ENCODE data around the gene GARNL3.

Gene GARNL3

DNA sequence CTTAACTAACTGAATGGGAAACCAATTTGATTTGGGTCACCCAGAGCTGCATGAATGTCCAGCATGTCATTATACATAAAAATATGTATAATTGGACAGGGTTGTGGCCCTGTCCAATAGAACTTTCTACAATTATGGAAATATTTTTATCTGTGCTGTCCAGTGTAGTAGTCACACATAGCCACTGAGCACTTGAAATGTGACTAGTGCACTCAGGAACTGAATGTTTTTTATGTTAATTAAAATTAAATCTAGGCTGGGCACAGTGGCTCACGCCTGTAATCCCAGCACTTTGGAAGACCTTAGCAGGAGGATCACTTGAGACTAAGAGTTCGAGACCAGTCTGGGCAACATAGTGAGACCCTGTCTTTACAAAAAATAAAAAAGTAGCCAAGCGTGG lies 18.6 kb downstream of the GARNL3 start:
- TF ChIP-seq, protein P1, sequence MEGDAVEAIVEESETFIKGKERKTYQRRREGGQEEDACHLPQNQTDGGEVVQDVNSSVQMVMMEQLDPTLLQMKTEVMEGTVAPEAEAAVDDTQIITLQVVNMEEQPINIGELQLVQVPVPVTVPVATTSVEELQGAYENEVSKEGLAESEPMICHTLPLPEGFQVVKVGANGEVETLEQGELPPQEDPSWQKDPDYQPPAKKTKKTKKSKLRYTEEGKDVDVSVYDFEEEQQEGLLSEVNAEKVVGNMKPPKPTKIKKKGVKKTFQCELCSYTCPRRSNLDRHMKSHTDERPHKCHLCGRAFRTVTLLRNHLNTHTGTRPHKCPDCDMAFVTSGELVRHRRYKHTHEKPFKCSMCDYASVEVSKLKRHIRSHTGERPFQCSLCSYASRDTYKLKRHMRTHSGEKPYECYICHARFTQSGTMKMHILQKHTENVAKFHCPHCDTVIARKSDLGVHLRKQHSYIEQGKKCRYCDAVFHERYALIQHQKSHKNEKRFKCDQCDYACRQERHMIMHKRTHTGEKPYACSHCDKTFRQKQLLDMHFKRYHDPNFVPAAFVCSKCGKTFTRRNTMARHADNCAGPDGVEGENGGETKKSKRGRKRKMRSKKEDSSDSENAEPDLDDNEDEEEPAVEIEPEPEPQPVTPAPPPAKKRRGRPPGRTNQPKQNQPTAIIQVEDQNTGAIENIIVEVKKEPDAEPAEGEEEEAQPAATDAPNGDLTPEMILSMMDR (IDR thresholded peaks at IDR 0.05; ENCODE audit: insufficient read depth, low read depth, low read length, missing control alignments): no peak
- no peak for DNase-seq (ENCODE audit: low read depth)
- no peak overlapping the region for H3K4me3 ChIP-seq (ENCODE audit: low read length)

DNA sequence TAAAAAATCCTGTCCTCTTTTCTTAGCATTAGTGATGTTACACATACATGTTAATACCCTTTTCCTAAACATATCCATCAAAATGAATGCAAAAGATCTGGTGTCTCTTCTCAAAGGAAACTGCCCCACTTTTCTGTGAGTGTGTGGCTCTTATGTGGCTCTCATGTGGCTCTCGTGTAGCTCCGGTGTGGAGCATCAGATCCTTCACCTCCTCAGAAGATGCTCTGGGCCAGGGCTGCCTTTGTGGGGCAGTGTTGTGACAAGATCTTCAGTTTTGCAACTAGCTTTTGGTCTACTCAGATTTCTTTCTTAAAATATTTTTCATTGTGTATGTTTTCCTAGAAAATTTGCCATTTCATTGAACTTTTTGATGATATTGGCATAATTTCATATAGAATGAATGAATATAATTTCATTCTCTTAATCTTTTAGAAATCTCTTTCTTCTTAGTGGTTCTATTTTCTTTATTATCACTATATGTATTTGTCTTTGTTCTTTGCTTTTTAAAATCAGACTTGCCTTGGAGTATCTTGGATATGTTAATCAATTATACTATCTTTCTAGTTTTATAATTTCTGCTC lies 19.4 kb downstream of the GARNL3 start:
- TF ChIP-seq, protein P1 (IDR thresholded peaks at IDR 0.05; ENCODE audit: insufficient read depth, low read depth, low read length, missing control alignments): peak; percentile 55
- no peak overlapping the region for H3K4me3 ChIP-seq (ENCODE audit: low read length)
- peak; percentile 46 for DNase-seq (ENCODE audit: low read depth)

DNA sequence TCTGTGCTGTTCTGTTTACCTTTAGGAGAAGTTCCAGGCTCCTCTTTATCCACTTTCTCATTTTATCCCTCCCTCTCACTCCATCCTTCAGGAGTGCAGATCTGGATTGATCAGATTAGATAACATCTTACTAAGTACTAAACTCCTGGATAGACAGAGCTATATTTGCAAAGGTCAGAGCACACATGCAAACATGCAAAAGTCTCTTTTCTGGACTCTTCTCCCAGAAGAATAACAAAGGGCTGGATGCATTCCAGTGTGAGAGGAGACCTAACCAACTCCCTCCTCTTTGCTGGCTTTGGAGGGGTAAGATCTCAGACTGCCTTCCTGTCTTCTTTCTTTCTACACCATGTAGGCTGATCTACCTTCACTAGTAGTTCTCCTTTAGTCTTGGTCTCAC lies 21.4 kb downstream of the GARNL3 start:
- no peak for DNase-seq (ENCODE audit: low read depth)
- TF ChIP-seq, protein P1 (IDR thresholded peaks at IDR 0.05; ENCODE audit: insufficient read depth, low read depth, low read length, missing control alignments): no peak
- no peak overlapping the region for H3K4me3 ChIP-seq (ENCODE audit: low read length)

DNA sequence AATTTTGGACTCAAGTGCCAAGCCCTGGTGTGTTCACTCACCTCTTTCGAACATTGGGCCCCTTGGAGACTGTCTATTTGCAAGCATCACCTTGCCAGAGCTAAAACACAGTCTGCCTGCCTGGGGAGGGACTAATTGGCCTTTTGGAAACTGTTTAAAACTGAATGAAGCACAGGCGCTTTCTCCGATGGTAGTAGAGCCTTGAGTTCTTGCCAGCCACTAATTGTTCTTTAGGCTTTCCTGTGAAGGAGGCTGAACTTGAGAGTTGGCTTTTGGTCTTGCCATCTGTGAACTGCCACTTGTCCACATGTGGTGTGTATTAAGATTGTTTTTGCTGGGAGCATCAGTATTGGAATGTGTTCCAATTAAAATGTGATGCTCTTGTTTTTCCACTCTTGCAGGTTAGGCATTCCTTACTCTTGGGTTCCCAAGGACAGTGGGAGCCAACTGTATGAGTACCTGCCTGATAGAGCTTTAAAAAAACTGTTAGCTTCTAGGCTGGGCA lies 26.0 kb downstream of the GARNL3 start:
- no peak overlapping the region for H3K4me3 ChIP-seq (ENCODE audit: low read length)
- no peak for DNase-seq (ENCODE audit: low read depth)
- TF ChIP-seq, protein P1 (IDR thresholded peaks at IDR 0.05; ENCODE audit: insufficient read depth, low read depth, low read length, missing control alignments): no peak

DNA sequence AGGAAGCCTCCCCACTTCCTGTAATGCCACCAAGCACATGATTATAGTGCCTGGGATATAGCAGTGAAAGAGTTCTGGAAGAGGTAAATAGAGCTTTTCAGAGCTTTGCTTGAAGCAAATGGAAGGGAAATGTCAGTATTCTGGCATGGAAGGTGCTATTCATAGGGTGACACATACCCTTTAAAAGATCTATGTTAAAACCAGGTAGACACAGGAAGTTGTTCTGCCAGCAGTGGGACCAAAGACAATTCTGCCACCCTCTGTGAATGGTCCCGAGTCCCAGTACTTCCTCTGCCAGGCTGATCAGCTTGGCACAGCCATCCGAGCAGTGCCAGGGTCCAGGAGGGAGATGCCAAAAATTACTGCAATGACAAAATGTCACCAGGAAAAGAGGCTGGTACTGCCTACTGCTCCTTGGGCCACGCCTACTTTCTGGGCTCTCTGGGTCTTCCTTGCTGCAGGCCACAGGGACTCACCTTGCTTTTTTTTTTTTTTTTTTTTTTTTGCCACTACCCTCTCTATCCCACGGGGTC lies 26.7 kb downstream of the GARNL3 start:
- H3K4me3 ChIP-seq (ENCODE audit: low read length): no peak overlapping the region
- TF ChIP-seq, protein P1 (IDR thresholded peaks at IDR 0.05; ENCODE audit: insufficient read depth, low read depth, low read length, missing control alignments): no peak
- no peak for DNase-seq (ENCODE audit: low read depth)

DNA sequence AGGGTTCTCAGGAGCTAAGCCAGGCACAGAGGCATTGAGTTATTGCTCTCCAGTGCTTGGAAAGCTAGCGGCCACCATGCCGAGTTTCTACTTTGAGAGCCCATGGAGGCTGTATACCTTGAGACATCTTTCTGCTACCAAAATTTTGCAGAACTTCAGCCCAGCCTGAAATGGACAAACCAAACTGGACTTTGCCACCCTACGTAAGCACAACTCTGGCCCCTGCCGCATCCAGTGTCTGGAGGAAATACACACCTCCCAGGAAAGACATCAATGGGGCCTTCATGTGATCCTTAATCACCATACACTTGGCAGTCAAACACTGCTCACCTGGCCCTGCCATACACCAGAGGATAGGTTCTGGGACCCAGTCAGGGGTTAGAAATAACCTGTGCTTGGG lies 27.8 kb downstream of the GARNL3 start:
- no peak overlapping the region for H3K4me3 ChIP-seq (ENCODE audit: low read length)
- TF ChIP-seq, protein P1 (IDR thresholded peaks at IDR 0.05; ENCODE audit: insufficient read depth, low read depth, low read length, missing control alignments): no peak
- no peak for DNase-seq (ENCODE audit: low read depth)

DNA sequence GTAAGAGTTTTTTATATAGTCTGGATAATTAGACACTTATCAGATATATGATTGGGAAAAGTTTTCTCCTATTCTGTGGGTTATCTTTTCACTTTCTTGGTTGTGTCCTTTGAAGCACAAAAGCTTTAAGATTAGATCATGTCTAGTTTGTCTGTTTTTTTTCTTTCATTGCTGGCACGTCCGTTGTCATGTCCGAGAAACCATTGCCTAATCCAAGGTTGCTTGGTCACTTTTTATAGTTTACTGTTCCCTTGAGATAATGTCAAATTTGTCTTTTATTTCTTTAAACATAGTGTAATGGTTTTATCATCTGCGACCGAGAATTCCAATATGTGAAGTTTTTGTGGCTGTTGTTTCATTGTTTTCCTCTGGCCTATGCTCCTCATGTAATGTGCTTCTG lies 28.8 kb downstream of the GARNL3 start:
- no peak overlapping the region for H3K4me3 ChIP-seq (ENCODE audit: low read length)
- no peak for DNase-seq (ENCODE audit: low read depth)
- TF ChIP-seq, protein P1 (IDR thresholded peaks at IDR 0.05; ENCODE audit: insufficient read depth, low read depth, low read length, missing control alignments): no peak

Measured in epithelial cell of esophagus (primary cell).